ENCODE measurements around the gene ZFAND5.
A peak's percentile ranks its signal among the peaks of the same experiment; 100 is the strongest.

The ZFAND5 gene, protein sequence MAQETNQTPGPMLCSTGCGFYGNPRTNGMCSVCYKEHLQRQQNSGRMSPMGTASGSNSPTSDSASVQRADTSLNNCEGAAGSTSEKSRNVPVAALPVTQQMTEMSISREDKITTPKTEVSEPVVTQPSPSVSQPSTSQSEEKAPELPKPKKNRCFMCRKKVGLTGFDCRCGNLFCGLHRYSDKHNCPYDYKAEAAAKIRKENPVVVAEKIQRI

GRCh38 chr9:72364679-72365524 lies at the start of gene ZFAND5:
Gene ZFAND5 (minus strand): TSS chr9:72365208. CDS start chr9:72360778, 4,430 bp downstream.
- peak; percentile 97 for DNase-seq (ENCODE audit: low spot score)

DNA sequence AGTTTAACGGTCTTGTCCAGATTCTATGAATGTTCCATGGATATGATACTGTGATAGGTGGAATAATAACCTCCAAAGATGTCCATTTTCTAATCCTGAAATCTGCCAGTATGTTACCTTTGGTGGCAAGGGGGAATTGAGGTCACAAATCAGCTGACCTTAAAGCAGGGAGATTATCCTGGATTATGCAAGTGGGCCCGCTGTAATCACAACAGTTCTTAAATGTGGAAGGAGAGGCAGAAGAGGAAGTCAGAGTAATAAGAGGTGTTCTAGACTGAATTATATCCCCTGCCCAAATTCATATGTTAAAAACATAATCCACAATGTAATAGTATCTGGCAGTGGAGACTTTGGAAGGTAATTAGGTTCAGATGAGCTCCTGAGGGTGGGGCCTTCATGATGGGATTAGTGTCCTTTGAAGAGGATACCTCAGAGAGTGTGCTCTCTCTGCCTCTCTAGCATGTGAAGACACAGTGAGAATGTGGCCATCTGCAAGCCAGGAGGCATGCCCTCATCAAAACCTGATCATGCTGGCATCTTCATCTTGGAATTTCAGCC lies 47.6 kb upstream of the ZFAND5 start:
- no peak for DNase-seq (ENCODE audit: low spot score)

DNA sequence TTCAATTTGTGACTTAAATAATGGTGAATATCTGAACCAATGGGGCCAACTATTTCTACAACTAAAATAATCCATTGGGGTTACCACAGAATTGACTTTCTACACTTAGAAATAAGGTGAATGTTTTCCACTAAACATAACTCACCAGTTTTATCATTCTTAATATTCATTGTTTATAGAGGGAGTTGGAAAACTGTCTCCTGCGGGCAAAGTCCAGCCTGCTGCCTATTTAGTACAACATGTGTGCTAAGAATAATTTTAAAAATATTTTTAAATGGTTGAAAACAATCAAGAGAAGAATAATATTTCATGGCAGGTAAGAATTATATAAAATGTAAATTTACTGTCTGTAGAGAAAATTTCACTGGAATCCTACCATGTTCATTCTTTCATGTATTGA lies 45.2 kb upstream of the ZFAND5 start:
- no peak for DNase-seq (ENCODE audit: low spot score)

DNA sequence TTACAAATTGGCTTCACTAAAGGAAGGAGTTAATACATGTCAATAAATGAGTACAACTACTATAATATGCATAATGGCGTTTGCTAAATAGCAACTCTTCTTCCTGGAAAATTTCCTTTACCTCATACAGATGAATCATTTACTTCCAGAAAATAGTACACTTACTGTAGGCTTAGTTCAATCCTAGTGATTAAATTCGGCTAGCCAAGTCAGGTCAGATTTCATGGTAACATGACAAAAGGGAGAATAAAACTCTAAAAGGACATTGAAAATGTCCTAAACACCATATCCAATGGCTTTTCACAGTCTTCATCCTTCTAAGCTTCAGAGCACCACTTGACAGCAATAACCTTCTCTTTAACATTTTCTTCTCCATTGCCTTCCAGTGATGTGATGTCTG lies 42.1 kb upstream of the ZFAND5 start:
- no peak for DNase-seq (ENCODE audit: low spot score)

DNA sequence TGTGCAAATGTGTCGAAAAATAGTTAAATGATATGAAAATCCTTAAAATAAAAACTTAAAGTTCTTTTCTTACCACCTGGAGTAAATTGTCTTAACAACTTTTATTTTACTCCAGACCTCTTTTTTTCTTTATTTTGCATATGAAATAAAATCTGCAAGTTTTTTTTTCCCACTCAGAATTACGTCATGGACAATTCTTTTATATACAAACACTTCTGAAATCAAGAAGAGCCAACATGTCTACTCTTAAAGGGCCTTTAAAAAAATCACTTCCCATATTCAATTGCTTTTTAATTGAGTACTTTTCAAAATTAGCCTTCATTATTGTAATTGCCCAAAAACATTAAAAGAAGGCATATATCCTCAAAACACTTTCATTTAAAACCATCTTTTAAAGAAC lies 37.7 kb upstream of the ZFAND5 start:
- DNase-seq (ENCODE audit: low spot score) = no peak

DNA sequence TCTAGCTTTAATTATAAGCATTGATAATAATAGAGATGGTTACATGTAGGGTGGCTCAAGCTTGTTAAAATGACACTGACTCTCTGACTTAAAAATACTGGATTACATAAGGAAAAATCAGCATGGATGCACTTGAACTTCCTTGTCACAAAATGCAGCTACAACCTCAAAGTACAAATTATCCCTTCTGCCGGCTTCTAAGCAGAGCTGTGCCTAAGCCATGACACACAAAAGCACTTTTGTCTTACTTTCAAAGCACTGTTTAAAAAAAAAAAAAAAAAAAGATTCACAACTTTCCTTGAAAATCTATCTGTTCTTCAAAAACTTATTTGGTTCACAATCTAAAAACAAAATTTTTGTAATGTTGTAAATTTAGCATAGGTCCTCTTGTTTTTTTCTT lies 36.4 kb upstream of the ZFAND5 start:
- no peak for DNase-seq (ENCODE audit: low spot score)

- DNase-seq (ENCODE audit: low spot score) = no peak
Observed at GRCh38 chr9:72400866-72401265, 35.9 kb upstream of the ZFAND5 start.

GRCh38 chr9:72399391-72399790 lies 34.4 kb upstream of the ZFAND5 start:
- no peak for DNase-seq (ENCODE audit: low spot score)

DNA sequence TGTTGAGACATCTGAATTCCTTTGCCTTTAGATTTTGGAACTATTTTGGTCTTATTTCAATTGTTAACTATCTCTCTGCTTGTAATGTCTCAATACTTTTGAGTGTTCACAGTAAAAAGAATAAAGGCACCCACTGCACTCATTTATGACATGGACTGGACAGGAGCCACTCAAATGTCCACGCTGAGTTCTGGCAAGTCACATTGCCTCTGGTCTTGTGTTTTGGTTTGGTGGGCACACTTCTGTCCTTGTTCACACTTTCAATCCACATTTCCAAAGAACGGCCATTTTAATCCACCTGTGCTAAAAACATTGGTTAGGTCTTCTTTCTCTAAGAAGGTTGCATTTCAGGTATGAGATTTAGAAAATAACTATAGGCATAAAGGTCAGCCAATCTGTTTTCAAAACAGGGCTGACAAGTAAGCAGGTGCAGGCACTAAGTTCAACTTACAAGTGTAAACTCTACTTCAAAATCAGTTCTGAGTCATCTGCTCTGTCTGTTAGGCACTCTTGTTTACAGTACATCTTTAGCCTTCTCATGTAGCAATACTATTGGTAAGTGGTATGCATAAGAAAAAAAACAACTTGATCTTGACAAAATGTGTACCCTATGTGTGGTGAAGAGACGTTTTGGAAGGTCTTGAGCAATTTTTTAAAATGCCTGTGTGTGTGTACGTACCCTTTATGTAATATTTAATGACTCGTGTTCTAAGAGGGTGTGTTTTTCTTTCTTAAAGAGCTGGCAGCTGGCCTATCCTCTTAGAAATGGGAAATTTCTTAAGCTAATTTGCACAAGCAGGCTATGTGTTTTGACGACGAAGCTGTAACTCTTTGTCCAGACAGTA lies 31.5 kb upstream of the ZFAND5 start:
- DNase-seq (ENCODE audit: low spot score) = no peak

DNA sequence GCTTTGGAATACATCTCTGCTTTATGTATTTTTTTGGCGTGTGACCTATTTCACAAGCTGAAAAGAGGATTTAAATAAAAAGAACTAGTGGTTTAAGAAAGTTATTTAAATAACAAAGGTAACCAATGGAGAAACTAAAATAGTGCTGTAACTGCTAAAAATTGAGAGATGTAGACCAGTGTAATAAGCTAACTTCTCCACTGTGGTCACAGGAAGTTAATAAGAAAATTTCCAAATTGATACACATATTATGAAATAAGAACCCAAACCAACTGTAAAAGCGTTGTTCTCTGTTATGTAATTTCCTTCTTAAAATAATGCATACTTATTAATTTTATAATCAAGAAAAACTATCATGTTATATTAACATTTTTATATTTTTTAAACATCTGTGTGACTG lies 29.1 kb upstream of the ZFAND5 start:
- no peak for DNase-seq (ENCODE audit: low spot score)

DNA sequence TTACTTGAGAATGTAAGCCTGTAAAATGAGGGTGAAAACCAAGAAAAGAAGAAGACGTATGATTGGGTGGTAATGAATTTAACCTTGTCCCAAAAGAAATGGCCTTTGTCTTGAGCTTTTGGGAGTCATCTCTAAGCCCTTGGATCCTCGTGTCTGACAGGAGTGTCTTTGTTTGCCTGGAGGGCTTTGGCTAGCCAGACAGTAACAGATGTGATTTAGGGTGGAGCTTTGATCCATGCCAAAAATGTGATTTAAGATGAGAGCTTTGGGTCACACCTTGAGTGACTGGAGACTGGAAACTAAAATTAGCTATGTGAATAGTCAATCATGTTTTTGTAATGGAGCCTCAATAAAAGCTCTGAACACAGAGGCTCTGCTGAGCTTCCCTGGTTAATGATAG lies 25.9 kb upstream of the ZFAND5 start:
- no peak for DNase-seq (ENCODE audit: low spot score)

- DNase-seq (ENCODE audit: low spot score) = no peak
Observed at GRCh38 chr9:72386186-72386585, 21.2 kb upstream of the ZFAND5 start.

DNA sequence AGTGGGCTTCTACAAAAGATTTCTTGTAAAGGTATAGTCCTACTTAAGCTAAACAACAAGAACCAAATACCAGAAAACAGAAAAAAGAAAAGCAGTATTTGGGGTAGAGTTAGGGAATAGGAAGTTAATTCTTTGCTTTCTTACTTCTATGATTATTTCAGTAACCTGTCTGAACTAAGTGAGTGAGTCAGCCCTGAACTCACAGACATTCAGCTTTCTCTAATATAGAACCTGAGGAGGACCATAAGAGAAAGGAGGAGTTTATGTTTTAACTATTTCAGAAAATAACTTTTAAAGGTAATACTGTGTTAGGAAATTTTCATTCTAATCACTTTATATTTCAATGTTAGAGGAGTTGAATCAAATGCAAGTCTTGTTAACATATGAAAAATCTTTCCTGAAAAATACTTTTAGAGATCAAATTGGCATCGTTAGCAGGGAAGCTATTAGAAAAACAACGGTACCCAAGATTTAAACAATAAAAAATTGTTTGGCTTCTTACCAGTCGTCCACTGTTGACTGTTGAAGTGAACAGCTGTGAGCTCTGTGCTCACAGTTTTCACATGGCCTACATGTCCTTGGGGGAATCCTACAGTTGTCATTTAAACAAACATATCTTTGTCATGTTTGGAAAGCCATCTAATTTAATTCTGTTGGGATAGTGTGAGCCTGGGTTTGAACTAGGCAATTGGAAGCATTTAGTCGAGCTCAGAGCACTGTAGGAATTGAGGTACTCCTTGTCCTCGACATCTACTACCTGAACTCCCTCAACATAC lies 19.9 kb upstream of the ZFAND5 start:
- DNase-seq (ENCODE audit: low spot score) = no peak

GRCh38 chr9:72383978-72384709 lies 19.1 kb upstream of the ZFAND5 start:
- no peak for DNase-seq (ENCODE audit: low spot score)

GRCh38 chr9:72382405-72382804 lies 17.4 kb upstream of the ZFAND5 start:
- no peak for DNase-seq (ENCODE audit: low spot score)

DNA sequence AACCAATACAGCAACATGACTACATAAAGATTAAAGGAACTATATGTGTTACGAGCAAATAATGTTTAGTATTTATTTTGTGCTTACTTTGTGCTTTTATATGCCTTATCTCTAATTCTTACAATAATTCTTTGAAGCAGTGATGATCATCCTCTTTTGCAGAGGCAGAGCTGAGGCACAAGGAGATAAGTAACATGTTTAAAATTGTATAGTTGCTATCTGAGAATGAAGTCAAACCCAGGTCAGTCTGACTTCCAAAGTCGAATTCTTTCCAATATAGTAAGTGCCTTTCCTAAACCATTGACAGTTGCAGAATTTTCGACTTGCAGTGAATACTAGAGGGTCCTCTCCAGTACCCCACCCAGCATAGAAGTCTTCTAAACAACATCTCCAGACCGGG lies 12.0 kb upstream of the ZFAND5 start:
- no peak for DNase-seq (ENCODE audit: low spot score)

- no peak for DNase-seq (ENCODE audit: low spot score)
Observed at GRCh38 chr9:72371151-72371550, 6.1 kb upstream of the ZFAND5 start.

DNA sequence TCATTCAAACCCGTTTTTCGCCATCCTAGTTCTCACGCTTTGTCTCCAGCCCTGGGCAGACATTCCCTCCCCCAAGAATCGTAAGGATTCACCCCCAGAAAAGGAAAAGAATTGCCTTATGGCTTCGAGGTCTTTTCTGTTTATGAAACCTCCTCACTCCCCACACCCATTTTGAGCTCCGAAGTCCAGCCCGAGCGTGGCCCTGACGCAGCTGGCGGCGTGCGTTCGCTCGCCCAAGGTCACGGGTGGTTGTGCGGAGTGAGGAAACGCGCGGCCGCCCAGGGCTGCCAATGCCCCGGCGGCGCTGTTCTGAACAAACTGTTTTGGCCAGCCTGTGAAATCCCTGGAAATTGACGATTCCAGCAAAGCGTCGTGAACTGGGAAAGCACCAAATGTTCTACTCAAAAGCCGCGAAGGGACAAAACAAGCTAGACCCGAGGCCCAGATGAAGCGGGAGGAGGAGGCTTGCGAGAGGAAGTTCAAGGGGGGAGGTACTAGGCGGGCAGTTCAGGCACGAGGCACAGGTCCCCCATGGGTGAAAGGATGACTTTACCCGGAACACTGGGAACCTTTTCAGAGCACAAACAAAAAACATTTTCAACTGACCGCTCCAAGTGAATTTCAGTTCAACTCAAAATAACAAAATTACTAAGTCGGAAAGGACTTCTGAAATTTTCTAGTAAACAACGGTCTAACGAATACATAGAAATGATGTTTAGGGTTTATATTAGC lies 683 bp upstream of the ZFAND5 start:
- peak; percentile 66 for DNase-seq (ENCODE audit: low spot score)

GRCh38 chr9:72363908-72364678 lies 915 bp downstream of the ZFAND5 start:
- peak; percentile 72 for DNase-seq (ENCODE audit: low spot score)

All from hematopoietic multipotent progenitor cell treated with erythropoietin and hydrocortisone succinate and interleukin-3 and kit ligand, for 15 days (in vitro differentiated cells).